Left lung (tissue), 10 donors: Measurements from ENCODE around the gene IL20RA. TPM values are rescaled to one million over a fixed set of nuclear protein-coding genes. Genes with fewer than 3 reads are reported as not detected.

Source experiments
- ATAC-seq: fragments of 200-7000 bp; cut with Tn5 transposase; one replicate; pipeline ENCODE4 v1.9.1; 2020; ENCODE audit warnings: moderate library complexity
- DNase-seq, 4 donors: peaks; one replicate each; pipeline ENCODE4 v3.0.0-alpha.2; 2013 to 2020
- H3K27ac ChIP-seq, 2 donors: fragments of 200-600 bp; sonication (generic) in 1 of 2; one replicate each; pipeline versions ENCODE4 v1.5.0 to v1.8.0; 2020 to 2021
- H3K27me3 ChIP-seq, 2 donors: fragments of 200-600 bp; sonication (generic) in 1 of 2; one replicate each; pipeline versions ENCODE4 v1.5.0 to v1.8.0; 2020 to 2021
- H3K36me3 ChIP-seq, 2 donors: fragments of 200-600 bp; sonication (generic) in 1 of 2; one replicate each; pipeline versions ENCODE4 v1.5.0 to v1.8.0; 2020 to 2021
- H3K4me1 ChIP-seq, 2 donors: fragments of 200-600 bp; one replicate each; pipeline ENCODE4 v1.8.0; 2021
- H3K4me3 ChIP-seq, 2 donors: fragments of 200-600 bp; sonication (generic) in 1 of 2; one replicate each; pipeline versions ENCODE4 v1.5.0 to v1.8.0; 2020 to 2021; ENCODE audit warnings: mild to moderate bottlenecking in 1 of 2
- H3K9me3 ChIP-seq, 2 donors: fragments of 200-600 bp; sonication (generic) in 1 of 2; one replicate each; pipeline versions ENCODE4 v1.5.0 to v1.8.0; 2020 to 2021
- intact Hi-C, 2 donors: fragments of 100-400 bp; cut with DNase I; formaldehyde crosslinking; loops; one replicate each; pipeline versions ENCODE4 v1.11.2 to v1.14.2; 2022
- polyA plus RNA-seq, 6 donors: library from polyadenylated mRNA; unstranded; fragments of 120-200 nt; gene quantifications; one replicate each; pipeline ENCODE4 v1.2.1, GENCODE V29; 2013; ENCODE audit not compliant: insufficient read length in 6 of 6
- total RNA-seq, 2 donors: library from RNA; stranded (reverse); fragmentation: NEBNext Ultra II Directional; extraction: Animal tissue kit (Norgen Biotek cat#: 25700); gene quantifications; one replicate each; pipeline ENCODE4 v1.2.1, GENCODE V29; 2021
- TF ChIP-seq, protein P1 (sequence below), 2 donors: fragments of 200-600 bp; sonication (generic) in 1 of 2; IDR thresholded peaks; one replicate each; pipeline versions ENCODE4 v1.5.0 to v1.8.0; 2021; ENCODE audit warnings: antibody characterized with exemption in 2 of 2
- donor health status: DM: no; HTN: yes; CAD: no.
- donor health status: DM: no; HTN: no; CAD: no.

The IL20RA gene
- total and polyA plus RNA-seq, 8 donors: 1.7 to 6.0 (median 2.6) TPM

GRCh38 chr6:137058037-137058436 is 13.3 kb upstream of the IL20RA start:
- TF ChIP-seq, protein P1, sequence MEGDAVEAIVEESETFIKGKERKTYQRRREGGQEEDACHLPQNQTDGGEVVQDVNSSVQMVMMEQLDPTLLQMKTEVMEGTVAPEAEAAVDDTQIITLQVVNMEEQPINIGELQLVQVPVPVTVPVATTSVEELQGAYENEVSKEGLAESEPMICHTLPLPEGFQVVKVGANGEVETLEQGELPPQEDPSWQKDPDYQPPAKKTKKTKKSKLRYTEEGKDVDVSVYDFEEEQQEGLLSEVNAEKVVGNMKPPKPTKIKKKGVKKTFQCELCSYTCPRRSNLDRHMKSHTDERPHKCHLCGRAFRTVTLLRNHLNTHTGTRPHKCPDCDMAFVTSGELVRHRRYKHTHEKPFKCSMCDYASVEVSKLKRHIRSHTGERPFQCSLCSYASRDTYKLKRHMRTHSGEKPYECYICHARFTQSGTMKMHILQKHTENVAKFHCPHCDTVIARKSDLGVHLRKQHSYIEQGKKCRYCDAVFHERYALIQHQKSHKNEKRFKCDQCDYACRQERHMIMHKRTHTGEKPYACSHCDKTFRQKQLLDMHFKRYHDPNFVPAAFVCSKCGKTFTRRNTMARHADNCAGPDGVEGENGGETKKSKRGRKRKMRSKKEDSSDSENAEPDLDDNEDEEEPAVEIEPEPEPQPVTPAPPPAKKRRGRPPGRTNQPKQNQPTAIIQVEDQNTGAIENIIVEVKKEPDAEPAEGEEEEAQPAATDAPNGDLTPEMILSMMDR (IDR thresholded peaks at IDR 0.05): no peak
- H3K36me3 ChIP-seq: no peaks in the 10 kb centered on the region
- intact Hi-C loops: no loop called here
- no peaks in the 10 kb centered on the region for H3K4me1 ChIP-seq
- ATAC-seq (no peak), DNase-seq (no peak)
- no peak overlapping the region for H3K4me3 ChIP-seq
- peaks cover 0 to 7% of the 10 kb centered on the region in 2 donors for H3K27me3 ChIP-seq
- H3K9me3 ChIP-seq: no peaks in the 10 kb centered on the region
- no peak overlapping the region for H3K27ac ChIP-seq

GRCh38 chr6:137056121-137056880 is 11.5 kb upstream of the IL20RA start:
- TF ChIP-seq, protein P1 (IDR thresholded peaks at IDR 0.05): no peak
- DNase-seq (no peak), ATAC-seq (no peak)
- no peaks in the 10 kb centered on the region for H3K4me1 ChIP-seq
- no peaks in the 10 kb centered on the region for H3K9me3 ChIP-seq
- H3K36me3 ChIP-seq: no peaks in the 10 kb centered on the region
- H3K27ac ChIP-seq: no peak overlapping the region
- intact Hi-C loops: no loop called here
- H3K27me3 ChIP-seq: peaks cover 0 to 7% of the 10 kb centered on the region in 2 donors
- no peak overlapping the region for H3K4me3 ChIP-seq

- H3K27ac ChIP-seq: no peak overlapping the region
- no peaks in the 10 kb centered on the region for H3K9me3 ChIP-seq
- DNase-seq (no peak), ATAC-seq (peak; percentile 70)
- intact Hi-C loops: no loop called here
- TF ChIP-seq, protein P1 (IDR thresholded peaks at IDR 0.05): no peak
- no peaks in the 10 kb centered on the region for H3K4me1 ChIP-seq
- no peak overlapping the region for H3K4me3 ChIP-seq
- no peaks in the 10 kb centered on the region for H3K36me3 ChIP-seq
- H3K27me3 ChIP-seq: peaks cover 0 to 44% of the 10 kb centered on the region in 2 donors
Observed at GRCh38 chr6:137051790-137052472, 7.2 kb upstream of the IL20RA start.

DNA sequence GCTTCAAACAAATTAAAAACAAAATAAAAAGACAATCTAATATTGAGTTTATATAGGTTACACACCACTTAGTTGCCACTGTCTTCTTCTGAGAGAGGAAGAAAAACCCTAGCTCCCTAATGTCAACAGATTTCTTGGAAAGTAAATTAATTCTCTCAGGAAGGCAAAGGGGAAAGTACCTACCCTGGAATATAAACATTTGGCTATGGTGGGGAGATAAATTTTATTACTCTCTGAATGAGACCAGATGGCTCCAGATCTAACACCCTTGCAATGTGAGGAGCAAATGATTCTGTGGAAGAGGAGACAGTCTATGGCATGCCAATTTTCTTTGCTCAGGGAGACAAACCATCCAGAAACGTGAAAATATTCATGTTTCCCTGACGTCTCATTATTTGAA is 4.3 kb upstream of the IL20RA start:
- intact Hi-C loops: no loop called here
- Histone ChIP-seq H3K9me3 (no peaks in the 10 kb centered on the region), H3K27ac (no peak overlapping the region), H3K27me3 (peaks cover 3 to 65% of the 10 kb centered on the region in 2 donors), H3K4me1 (peaks cover 0 to 5% of the 10 kb centered on the region in 2 donors), H3K36me3 (no peaks in the 10 kb centered on the region), H3K4me3 (no peak overlapping the region)
- TF ChIP-seq, protein P1 (IDR thresholded peaks at IDR 0.05): no peak
- no peak for DNase-seq
- no peak for ATAC-seq

GRCh38 chr6:137046871-137047412 is 2.2 kb upstream of the IL20RA start:
- Histone ChIP-seq H3K4me3 (no peak overlapping the region), H3K36me3 (no peaks in the 10 kb centered on the region), H3K4me1 (peaks cover 0 to 13% of the 10 kb centered on the region in 2 donors), H3K27me3 (peaks cover 3 to 86% of the 10 kb centered on the region in 2 donors), H3K9me3 (no peaks in the 10 kb centered on the region), H3K27ac (peak overlapping the region in 1 of 2 donors; percentile 20)
- intact Hi-C loops: no loop called here
- ATAC-seq (peak; percentile 26), DNase-seq (peak in 1 of 4 donors; percentile 19)
- TF ChIP-seq, protein P1 (IDR thresholded peaks at IDR 0.05): no peak
